Esophagus muscularis mucosa (tissue), 4 donors: ENCODE data around the gene QSER1. TPM values are rescaled to one million over a fixed set of nuclear protein-coding genes. Genes with fewer than 3 reads are reported as not detected.

ENCODE experiments used
- DNase-seq: peaks from one replicate; pipeline ENCODE4 v3.0.0-alpha.2; 2017; ENCODE audit errors: extremely low spot score
- H3K27ac ChIP-seq, 4 donors: fragments of 200-600 bp; sonication (generic); replicated peaks in 1 of 4; 1 replicate in 3 of 4; 2 replicates in 1 of 4; pipeline ENCODE4 v1.5.1; 2016 to 2019; ENCODE audit warnings: mild to moderate bottlenecking in 1 of 4
- H3K27me3 ChIP-seq, 4 donors: fragments of 200-600 bp; sonication (generic); one replicate each; pipeline versions ENCODE4 v1.5.1 to v1.6.0; 2016 to 2019
- H3K36me3 ChIP-seq, 4 donors: fragments of 200-600 bp; sonication (generic); one replicate each; pipeline ENCODE4 v1.5.1; 2016 to 2019
- H3K4me1 ChIP-seq, 4 donors: fragments of 200-600 bp; sonication (generic); one replicate each; pipeline ENCODE4 v1.5.1; 2016 to 2019
- H3K4me3 ChIP-seq, 4 donors: fragments of 200-600 bp; sonication (generic); 1 replicate in 2 of 4; 2 replicates in 2 of 4; pipeline ENCODE4 v1.5.1; 2016 to 2019; ENCODE audit warnings: mild to moderate bottlenecking in 4 of 4, moderate library complexity in 1 of 4
- H3K9me3 ChIP-seq, 4 donors: fragments of 200-600 bp; sonication (generic); 1 replicate in 3 of 4; 2 replicates in 1 of 4; pipeline ENCODE4 v1.5.1; 2016 to 2019
- EP300 ChIP-seq: sonication (generic); formaldehyde crosslinking; IDR thresholded peaks from one replicate; pipeline ENCODE4 v1.6.1; 2017; ENCODE audit warnings: antibody characterized with exemption
- POLR2A ChIP-seq: fragments of 450-650 bp; IDR thresholded peaks from one replicate; pipeline ENCODE4 v1.6.1; 2017; ENCODE audit warnings: antibody characterized with exemption, moderate library complexity, mild to moderate bottlenecking, low read depth
- POLR2AphosphoS5 ChIP-seq, 2 donors: sonication (generic); formaldehyde crosslinking; IDR thresholded peaks; one replicate each; pipeline ENCODE4 v1.6.1; 2017; ENCODE audit warnings: antibody characterized with exemption in 2 of 2
- WGBS: methylation state at CpG from one replicate; pipeline ENCODE4 v1.1.5; 2018; 5-methylcytosine and 5-hydroxymethylcytosine counted together
- intact Hi-C: fragments of 100-400 bp; cut with DNase I; formaldehyde crosslinking; loops from one replicate; pipeline ENCODE4 v1.15.1; 2023
- total RNA-seq, 4 donors: library from RNA; depleted of rRNA; stranded (reverse); fragments of >200 nt; gene quantifications; one replicate each; pipeline versions ENCODE4 v1.1.0 to v1.2.1, GENCODE V29; 2016
- TF ChIP-seq, protein P1 (sequence below), 3 experiments: fragments of 200-600 bp in 2 of 3; fragments of 450-650 bp in 1 of 3; sonication (generic) in 2 of 3; IDR thresholded peaks; one replicate each; pipeline ENCODE4 v1.5.1; 2017 to 2019; ENCODE audit warnings: antibody characterized with exemption in 3 of 3, mild to moderate bottlenecking in 2 of 3, moderate library complexity in 1 of 3

The QSER1 gene
- total RNA-seq, 4 donors from 2014 or later = 18.9 to 23.7 (median 21.9) TPM

DNA sequence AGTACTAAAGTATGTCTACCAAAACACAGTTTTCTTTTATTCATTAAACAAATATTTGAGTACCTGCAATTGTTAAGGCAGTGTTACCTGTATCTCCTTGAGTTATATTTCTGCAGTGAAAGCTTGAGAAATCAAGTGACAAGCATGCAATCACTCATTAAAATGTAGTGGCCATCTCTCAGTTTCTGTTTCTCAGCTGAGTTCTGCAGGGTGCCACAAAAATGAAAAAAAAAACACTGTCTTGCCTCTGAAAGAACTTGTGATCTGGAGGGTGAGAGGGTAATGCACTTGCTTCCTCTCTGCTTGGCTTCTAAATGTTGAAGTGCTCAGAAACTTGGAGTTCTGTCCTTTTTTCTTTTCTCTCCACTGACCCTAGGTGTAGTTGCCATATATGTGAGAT, 6.8 kb downstream of the QSER1 start:
- intact Hi-C loops = loop anchor here (5.0 kb wide), 1 partner anchor 312 kb away; no protein-coding TSS in a partner anchor

DNA sequence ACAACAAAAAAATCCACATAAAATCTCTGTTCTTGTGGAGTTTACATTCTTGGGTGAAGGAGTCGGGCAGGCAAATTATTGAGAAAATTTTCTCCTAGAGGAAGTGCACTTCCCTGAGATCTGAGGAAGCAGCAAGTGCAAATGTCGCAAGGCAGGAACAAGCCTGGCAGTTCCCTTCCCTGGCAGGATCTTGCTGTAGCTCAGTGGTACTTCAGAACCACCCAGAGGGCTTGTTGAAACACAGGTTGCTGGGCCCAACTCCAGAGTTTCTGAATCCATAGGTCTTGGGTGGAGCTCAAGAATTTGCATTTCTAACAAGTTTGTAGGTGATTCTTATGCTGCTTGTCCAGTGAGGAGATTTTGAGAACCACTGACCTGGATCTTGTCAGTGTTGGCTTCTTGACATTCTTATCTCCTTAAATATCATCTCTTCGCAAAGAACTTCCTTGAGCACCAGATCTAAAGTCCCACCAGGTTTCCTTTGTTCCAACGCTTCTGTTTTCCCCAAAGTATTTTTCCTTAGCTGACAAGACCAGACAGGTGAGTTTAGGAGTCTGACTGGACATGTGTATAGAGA, 9.6 kb downstream of the QSER1 start:
- H3K27ac ChIP-seq = no peak overlapping the region
- H3K4me1 ChIP-seq = peaks cover 15 to 24% (median 18%) of the 10 kb centered on the region in 4 donors
- H3K9me3 ChIP-seq = no peaks in the 10 kb centered on the region
- 93% methylated on average over 4 of the region's 4 CpGs for WGBS
- H3K4me3 ChIP-seq = no peak overlapping the region
- H3K36me3 ChIP-seq = no peaks in the 10 kb centered on the region
- no peak for TF ChIP-seq POLR2A
- TF ChIP-seq, protein P1, sequence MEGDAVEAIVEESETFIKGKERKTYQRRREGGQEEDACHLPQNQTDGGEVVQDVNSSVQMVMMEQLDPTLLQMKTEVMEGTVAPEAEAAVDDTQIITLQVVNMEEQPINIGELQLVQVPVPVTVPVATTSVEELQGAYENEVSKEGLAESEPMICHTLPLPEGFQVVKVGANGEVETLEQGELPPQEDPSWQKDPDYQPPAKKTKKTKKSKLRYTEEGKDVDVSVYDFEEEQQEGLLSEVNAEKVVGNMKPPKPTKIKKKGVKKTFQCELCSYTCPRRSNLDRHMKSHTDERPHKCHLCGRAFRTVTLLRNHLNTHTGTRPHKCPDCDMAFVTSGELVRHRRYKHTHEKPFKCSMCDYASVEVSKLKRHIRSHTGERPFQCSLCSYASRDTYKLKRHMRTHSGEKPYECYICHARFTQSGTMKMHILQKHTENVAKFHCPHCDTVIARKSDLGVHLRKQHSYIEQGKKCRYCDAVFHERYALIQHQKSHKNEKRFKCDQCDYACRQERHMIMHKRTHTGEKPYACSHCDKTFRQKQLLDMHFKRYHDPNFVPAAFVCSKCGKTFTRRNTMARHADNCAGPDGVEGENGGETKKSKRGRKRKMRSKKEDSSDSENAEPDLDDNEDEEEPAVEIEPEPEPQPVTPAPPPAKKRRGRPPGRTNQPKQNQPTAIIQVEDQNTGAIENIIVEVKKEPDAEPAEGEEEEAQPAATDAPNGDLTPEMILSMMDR (IDR thresholded peaks at IDR 0.05) = no peak
- TF ChIP-seq EP300 = no peak
- no peak for DNase-seq
- intact Hi-C loops = no loop called here
- no peaks in the 10 kb centered on the region for H3K27me3 ChIP-seq

More for the DNA sequence above, 6.8 kb downstream of the QSER1 start:
- Histone ChIP-seq H3K27ac (no peak overlapping the region), H3K4me1 (peaks cover 11 to 21% (median 16%) of the 10 kb centered on the region in 4 donors), H3K36me3 (no peaks in the 10 kb centered on the region), H3K4me3 (no peak overlapping the region), H3K27me3 (no peaks in the 10 kb centered on the region), H3K9me3 (no peaks in the 10 kb centered on the region)
- no peak for TF ChIP-seq EP300
- TF ChIP-seq, protein P1 (IDR thresholded peaks at IDR 0.05) = no peak
- TF ChIP-seq POLR2A = no peak
- no peak for TF ChIP-seq POLR2AphosphoS5 (IDR thresholded peaks at IDR 0.05)
- no peak for DNase-seq

DNA sequence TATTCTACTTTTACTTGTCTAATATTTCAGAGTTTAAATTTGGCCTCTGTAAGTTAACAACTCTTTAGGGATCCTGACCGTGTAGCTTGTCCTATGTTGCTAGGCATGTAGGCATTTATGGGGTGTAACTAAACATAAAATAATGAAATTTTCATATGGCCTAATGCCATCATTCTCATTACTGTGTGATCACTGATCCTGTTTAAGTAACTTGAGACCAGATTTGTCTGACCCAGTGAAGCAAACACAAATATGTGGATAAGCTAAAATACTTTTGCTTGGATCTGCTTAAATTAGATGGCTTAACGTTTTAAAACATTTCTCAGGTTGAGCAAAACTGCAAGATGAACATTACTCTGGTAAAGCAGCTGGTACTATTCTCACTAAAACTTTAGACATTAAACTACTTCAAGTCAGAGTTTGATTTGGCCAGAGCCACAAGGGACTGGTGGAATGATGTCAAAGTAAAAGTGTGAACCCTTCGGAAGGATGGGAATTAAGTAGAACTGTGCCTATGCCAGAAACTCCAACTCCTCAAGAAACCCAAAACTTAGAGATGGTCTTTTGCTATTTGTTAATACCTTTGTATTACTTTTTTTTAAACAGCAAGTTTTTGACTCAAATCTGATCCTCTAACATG, 12.5 kb downstream of the QSER1 start:
- 29% methylated on average over 3 of the region's 3 CpGs for WGBS
- Histone ChIP-seq H3K4me1 (peaks cover 10 to 20% (median 17%) of the 10 kb centered on the region in 4 donors), H3K4me3 (no peak overlapping the region), H3K36me3 (no peaks in the 10 kb centered on the region), H3K27ac (no peak overlapping the region), H3K9me3 (no peaks in the 10 kb centered on the region), H3K27me3 (no peaks in the 10 kb centered on the region)
- no peak for DNase-seq
- intact Hi-C loops = no loop called here
- TF ChIP-seq, protein P1 (IDR thresholded peaks at IDR 0.05) = no peak
- TF ChIP-seq POLR2A (no peak), POLR2AphosphoS5 (IDR thresholded peaks at IDR 0.05) (no peak), EP300 (no peak)

DNA sequence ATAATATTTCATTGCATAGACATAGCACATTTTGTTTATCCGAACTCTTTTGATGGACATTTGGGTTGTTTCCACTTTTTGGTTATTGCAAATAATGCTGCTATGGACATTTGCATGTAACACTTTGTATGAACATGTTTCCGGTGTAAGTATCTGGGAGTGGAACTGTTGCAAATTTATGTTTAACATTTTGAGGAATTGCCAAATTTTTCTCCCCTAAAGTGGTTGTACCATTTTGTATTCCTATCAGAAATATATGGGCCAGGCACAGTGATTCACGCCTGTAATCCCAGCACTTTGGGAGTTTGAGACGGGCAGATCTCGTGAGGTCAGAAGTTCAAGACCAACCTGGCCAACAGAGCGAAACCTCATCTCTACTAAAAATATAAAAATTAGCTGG, 16.0 kb downstream of the QSER1 start:
- WGBS = 100% methylated on average over 6 of the region's 6 CpGs

More for the DNA sequence above, 16.0 kb downstream of the QSER1 start:
- Histone ChIP-seq H3K9me3 (no peaks in the 10 kb centered on the region), H3K27ac (no peak overlapping the region), H3K4me3 (no peak overlapping the region), H3K36me3 (no peaks in the 10 kb centered on the region), H3K4me1 (peaks cover 10 to 17% (median 15%) of the 10 kb centered on the region in 4 donors), H3K27me3 (no peaks in the 10 kb centered on the region)
- DNase-seq = no peak
- intact Hi-C loops = no loop called here
- TF ChIP-seq POLR2AphosphoS5 (IDR thresholded peaks at IDR 0.05) (no peak), EP300 (no peak), POLR2A (no peak)
- TF ChIP-seq, protein P1 (IDR thresholded peaks at IDR 0.05) = no peak
